LNCaP clone FGC (cell line): ENCODE data around the gene OR7C2.

Source experiments
- DNase-seq: peaks from one replicate; pipeline ENCODE4 v3.0.0-alpha.2; 2011; ENCODE audit warnings: low read depth
- H3K4me3 ChIP-seq: 2 replicates; pipeline ENCODE4 v1.5.1; 2011; ENCODE audit warnings: mild to moderate bottlenecking, low read depth, low read length, control low read depth
- CTCF ChIP-seq: IDR thresholded peaks from 2 replicates; pipeline ENCODE4 v1.5.1; 2012; ENCODE audit warnings: mild to moderate bottlenecking; ENCODE audit not compliant: control insufficient read depth, insufficient read depth; ENCODE audit errors: extremely low read depth

Gene OR7C2

GRCh38 chr19:14977128-14977527 lies 35.8 kb downstream of the OR7C2 start:
- TF ChIP-seq CTCF, result no peak
- DNase-seq, result no peak
- H3K4me3 ChIP-seq, result no peak overlapping the region

- DNase-seq, result no peak
- H3K4me3 ChIP-seq, result no peak overlapping the region
- no peak for TF ChIP-seq CTCF
These were observed 37.0 kb downstream of the OR7C2 start for GRCh38 chr19:14978161-14978776.

- TF ChIP-seq CTCF, result no peak
- no peak for DNase-seq
- H3K4me3 ChIP-seq, result no peak within 1 kb of the TSS
These were observed 38.4 kb downstream of the OR7C2 start, which contains the start of gene SLC1A6 for GRCh38 chr19:14979476-14980255. TSS of gene SLC1A6 (minus strand) at chr19:14979864. CDS start at chr19:14972910, 6,954 bp downstream.

GRCh38 chr19:14985133-14985532 lies 43.8 kb downstream of the OR7C2 start:
- no peak for DNase-seq
- no peak overlapping the region for H3K4me3 ChIP-seq
- no peak for TF ChIP-seq CTCF
